C4-2B (cell line): ENCODE data around the gene PIP4K2B.

Experiments
- H3K27ac ChIP-seq: fragments of 450-650 bp; 2 replicates; pipeline ENCODE4 v1.5.1; 2017
- ZFX ChIP-seq: fragments of 450-650 bp; IDR thresholded peaks from 2 replicates; pipeline ENCODE4 v1.6.1; 2017
- TF ChIP-seq, protein P1 (sequence below): fragments of 450-650 bp; conservative IDR thresholded peaks from 2 replicates; pipeline ENCODE4 v1.5.1; 2017; ENCODE audit warnings: mild to moderate bottlenecking

The PIP4K2B gene

GRCh38 chr17:38741921-38742410 lies 57.4 kb downstream of the PIP4K2B start:
- TF ChIP-seq, protein P1, sequence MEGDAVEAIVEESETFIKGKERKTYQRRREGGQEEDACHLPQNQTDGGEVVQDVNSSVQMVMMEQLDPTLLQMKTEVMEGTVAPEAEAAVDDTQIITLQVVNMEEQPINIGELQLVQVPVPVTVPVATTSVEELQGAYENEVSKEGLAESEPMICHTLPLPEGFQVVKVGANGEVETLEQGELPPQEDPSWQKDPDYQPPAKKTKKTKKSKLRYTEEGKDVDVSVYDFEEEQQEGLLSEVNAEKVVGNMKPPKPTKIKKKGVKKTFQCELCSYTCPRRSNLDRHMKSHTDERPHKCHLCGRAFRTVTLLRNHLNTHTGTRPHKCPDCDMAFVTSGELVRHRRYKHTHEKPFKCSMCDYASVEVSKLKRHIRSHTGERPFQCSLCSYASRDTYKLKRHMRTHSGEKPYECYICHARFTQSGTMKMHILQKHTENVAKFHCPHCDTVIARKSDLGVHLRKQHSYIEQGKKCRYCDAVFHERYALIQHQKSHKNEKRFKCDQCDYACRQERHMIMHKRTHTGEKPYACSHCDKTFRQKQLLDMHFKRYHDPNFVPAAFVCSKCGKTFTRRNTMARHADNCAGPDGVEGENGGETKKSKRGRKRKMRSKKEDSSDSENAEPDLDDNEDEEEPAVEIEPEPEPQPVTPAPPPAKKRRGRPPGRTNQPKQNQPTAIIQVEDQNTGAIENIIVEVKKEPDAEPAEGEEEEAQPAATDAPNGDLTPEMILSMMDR: no peak
- TF ChIP-seq ZFX: no peak
- peak overlapping the region; percentile 58 for H3K27ac ChIP-seq

DNA sequence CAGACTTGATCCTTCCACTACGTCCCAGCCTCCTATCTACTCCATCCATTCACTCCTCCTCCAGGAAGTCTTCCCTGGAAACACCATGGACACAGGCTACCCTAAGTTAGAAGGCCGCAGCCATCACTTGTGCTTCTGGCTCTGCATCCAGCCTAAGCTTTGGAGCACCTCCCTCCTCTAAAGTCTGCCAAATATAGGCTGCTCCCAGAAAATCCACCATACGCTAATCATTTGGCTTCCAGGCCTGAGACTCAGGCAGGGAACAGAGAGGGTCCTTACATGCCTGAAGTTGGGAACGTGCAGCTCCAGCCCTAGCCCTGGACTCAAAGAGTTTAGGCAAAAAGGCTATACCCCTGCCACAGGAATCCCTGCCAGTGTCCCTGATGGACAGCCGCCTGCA lies 57.9 kb downstream of the PIP4K2B start:
- TF ChIP-seq, protein P1: no peak
- TF ChIP-seq ZFX: no peak
- H3K27ac ChIP-seq: peak overlapping the region; percentile 58

DNA sequence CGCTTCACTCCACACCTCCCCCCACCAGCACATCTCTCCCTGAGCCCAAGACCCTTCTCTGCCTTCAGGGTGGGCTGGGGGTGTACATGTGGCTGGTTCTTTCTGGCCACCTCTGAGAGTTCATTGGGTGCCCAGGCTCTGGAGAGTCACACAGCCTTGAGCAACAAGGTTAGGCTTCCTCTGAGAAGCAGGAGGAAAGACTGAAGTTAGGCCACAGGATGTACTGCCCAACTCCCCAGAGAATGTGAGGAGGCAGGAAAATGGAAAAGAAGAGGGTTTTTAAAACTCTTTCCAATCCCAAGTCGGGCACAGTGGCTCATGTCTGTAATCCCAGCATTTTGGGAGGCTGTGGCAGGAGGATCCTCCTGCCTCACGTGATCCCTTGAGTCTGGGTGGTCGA lies 58.5 kb downstream of the PIP4K2B start:
- TF ChIP-seq ZFX: no peak
- TF ChIP-seq, protein P1: no peak
- H3K27ac ChIP-seq: peak overlapping the region; percentile 58

- no peak overlapping the region for H3K27ac ChIP-seq
- TF ChIP-seq, protein P1: no peak
These were observed 59.3 kb downstream of the PIP4K2B start for GRCh38 chr17:38740044-38740443.

GRCh38 chr17:38739305-38739704 lies 60.1 kb downstream of the PIP4K2B start:
- TF ChIP-seq, protein P1: no peak
- no peak for TF ChIP-seq ZFX
- no peak overlapping the region for H3K27ac ChIP-seq

GRCh38 chr17:38738686-38739085 lies 60.7 kb downstream of the PIP4K2B start:
- TF ChIP-seq, protein P1: no peak
- no peak for TF ChIP-seq ZFX
- no peak overlapping the region for H3K27ac ChIP-seq

DNA sequence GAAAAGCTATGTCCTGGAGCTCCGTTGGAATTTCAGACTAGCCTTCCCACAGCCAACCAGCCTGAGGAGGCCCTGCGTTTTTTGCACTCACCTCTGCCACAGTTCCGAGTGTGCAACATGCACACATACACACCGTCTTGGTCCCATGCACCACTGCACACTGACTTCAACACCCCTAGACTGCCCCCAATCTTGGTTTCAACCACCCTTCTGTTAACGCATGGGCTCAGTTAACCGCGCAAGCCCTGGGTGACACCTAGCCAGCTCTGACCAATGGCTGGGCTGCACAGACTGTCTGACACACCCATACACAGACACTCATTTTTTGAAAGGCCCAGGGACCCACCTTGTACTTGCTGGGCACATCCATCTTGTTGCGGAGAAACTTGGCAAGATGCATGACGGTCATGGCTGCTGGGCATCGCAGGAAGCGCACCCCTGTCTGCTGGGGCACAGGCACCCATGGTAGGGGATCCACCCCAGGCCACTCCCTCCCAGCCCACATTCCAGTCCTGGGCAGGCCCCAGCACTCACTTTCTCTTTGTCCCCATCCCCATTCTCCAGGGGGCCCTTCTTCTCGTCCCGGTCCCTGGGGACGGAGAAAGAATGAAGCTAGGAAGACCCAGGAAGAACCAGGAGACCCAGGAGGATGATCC lies 61.2 kb downstream of the PIP4K2B start:
- no peak overlapping the region for H3K27ac ChIP-seq
- TF ChIP-seq, protein P1: no peak
- no peak for TF ChIP-seq ZFX
